WTC11 (cell line): ENCODE data around the gene SUCLG2.

Experiments
- CTCF ChIP-seq: fragments of 200-600 bp; IDR thresholded peaks from 2 replicates; pipeline ENCODE4 v1.8.0; 2022; ENCODE audit warnings: antibody characterized with exemption
- EMX1 ChIP-seq: fragments of 250-450 bp; sonication (Bioruptor Pico); IDR thresholded peaks from 2 replicates; pipeline ENCODE4 v1.8.0; 2021; ENCODE audit warnings: mild to moderate bottlenecking
- GTF2I ChIP-seq: fragments of 250-450 bp; sonication (Bioruptor Pico); conservative IDR thresholded peaks from 2 replicates; pipeline ENCODE4 v1.4.0; 2021; ENCODE audit warnings: mild to moderate bottlenecking
- KAT7 ChIP-seq: sonication (generic); formaldehyde crosslinking; IDR thresholded peaks from 2 replicates; pipeline ENCODE4 v1.8.1; 2023; ENCODE audit warnings: missing genetic modification reagents, mild to moderate bottlenecking, borderline replicate concordance
- RELA ChIP-seq: sonication (generic); formaldehyde crosslinking; IDR thresholded peaks from 2 replicates; pipeline ENCODE4 v1.8.1; 2022; ENCODE audit warnings: missing genetic modification reagents, mild to moderate bottlenecking, borderline replicate concordance
- TP53 ChIP-seq: sonication (generic); formaldehyde crosslinking; IDR thresholded peaks from 2 replicates; pipeline ENCODE4 v1.8.1; 2023; ENCODE audit warnings: mild to moderate bottlenecking, missing genetic modification reagents
- ZBTB21 ChIP-seq: sonication (generic); formaldehyde crosslinking; IDR thresholded peaks from 2 replicates; pipeline ENCODE4 v1.8.1; 2023; ENCODE audit warnings: mild to moderate bottlenecking, missing genetic modification reagents, borderline replicate concordance
- ZNF138 ChIP-seq: sonication (generic); formaldehyde crosslinking; conservative IDR thresholded peaks from 2 replicates; pipeline ENCODE4 v1.8.1; 2022; ENCODE audit warnings: mild to moderate bottlenecking, moderate library complexity, missing genetic modification reagents
- TF ChIP-seq, protein P1 (sequence below): sonication (generic); formaldehyde crosslinking; IDR thresholded peaks from 2 replicates; pipeline ENCODE4 v1.8.0; 2022; ENCODE audit warnings: missing genetic modification reagents
- TF ChIP-seq, protein P2 (sequence below): sonication (generic); formaldehyde crosslinking; IDR thresholded peaks from 2 replicates; pipeline ENCODE4 v1.8.0; 2022; ENCODE audit warnings: mild to moderate bottlenecking, missing genetic modification reagents

DNA sequence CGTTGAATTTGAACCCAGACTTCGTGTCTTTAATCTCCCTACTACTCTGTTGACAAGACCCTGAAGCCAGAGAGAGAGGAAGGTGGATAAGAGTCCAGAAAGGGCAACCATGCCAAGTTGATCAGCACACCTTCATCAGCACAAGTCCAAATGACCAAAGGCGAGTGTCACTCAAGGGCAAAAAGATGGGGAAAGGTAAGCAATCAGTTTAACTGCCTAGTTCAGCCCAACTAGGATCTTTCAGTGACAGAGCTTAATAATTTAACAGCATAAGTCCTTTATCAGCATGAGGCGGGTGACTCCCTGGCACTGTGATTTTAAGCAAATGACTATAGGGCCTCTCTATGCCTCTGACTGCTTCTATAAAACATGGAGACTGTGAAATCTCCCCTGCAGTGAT, 6.2 kb downstream of the SUCLG2 start:
- no peak for TF ChIP-seq CTCF
- TF ChIP-seq ZNF138 (CRISPR knock-in tag), result no peak
- no peak for TF ChIP-seq ZBTB21 (CRISPR knock-in tag)
- TF ChIP-seq, protein P1, sequence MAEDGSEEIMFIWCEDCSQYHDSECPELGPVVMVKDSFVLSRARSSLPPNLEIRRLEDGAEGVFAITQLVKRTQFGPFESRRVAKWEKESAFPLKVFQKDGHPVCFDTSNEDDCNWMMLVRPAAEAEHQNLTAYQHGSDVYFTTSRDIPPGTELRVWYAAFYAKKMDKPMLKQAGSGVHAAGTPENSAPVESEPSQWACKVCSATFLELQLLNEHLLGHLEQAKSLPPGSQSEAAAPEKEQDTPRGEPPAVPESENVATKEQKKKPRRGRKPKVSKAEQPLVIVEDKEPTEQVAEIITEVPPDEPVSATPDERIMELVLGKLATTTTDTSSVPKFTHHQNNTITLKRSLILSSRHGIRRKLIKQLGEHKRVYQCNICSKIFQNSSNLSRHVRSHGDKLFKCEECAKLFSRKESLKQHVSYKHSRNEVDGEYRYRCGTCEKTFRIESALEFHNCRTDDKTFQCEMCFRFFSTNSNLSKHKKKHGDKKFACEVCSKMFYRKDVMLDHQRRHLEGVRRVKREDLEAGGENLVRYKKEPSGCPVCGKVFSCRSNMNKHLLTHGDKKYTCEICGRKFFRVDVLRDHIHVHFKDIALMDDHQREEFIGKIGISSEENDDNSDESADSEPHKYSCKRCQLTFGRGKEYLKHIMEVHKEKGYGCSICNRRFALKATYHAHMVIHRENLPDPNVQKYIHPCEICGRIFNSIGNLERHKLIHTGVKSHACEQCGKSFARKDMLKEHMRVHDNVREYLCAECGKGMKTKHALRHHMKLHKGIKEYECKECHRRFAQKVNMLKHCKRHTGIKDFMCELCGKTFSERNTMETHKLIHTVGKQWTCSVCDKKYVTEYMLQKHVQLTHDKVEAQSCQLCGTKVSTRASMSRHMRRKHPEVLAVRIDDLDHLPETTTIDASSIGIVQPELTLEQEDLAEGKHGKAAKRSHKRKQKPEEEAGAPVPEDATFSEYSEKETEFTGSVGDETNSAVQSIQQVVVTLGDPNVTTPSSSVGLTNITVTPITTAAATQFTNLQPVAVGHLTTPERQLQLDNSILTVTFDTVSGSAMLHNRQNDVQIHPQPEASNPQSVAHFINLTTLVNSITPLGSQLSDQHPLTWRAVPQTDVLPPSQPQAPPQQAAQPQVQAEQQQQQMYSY, result no peak
- TF ChIP-seq EMX1 (CRISPR knock-in tag), result no peak
- no peak for TF ChIP-seq RELA
- no peak for TF ChIP-seq KAT7 (CRISPR knock-in tag)
- TF ChIP-seq, protein P2, sequence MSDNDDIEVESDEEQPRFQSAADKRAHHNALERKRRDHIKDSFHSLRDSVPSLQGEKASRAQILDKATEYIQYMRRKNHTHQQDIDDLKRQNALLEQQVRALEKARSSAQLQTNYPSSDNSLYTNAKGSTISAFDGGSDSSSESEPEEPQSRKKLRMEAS (CRISPR knock-in tag), result no peak
- no peak for TF ChIP-seq GTF2I (CRISPR knock-in tag)
- no peak for TF ChIP-seq TP53 (CRISPR knock-in tag)
